GM12873 (cell line): ENCODE data around the gene CAPN6.

Experiments
- TF ChIP-seq, protein P1 (sequence below): IDR thresholded peaks from 2 replicates; pipeline ENCODE4 v1.5.1; 2012; ENCODE audit warnings: low read depth, mild to moderate bottlenecking, moderate library complexity, low read length, control low read depth; ENCODE audit not compliant: insufficient read depth; ENCODE audit errors: missing control alignments

Gene CAPN6

DNA sequence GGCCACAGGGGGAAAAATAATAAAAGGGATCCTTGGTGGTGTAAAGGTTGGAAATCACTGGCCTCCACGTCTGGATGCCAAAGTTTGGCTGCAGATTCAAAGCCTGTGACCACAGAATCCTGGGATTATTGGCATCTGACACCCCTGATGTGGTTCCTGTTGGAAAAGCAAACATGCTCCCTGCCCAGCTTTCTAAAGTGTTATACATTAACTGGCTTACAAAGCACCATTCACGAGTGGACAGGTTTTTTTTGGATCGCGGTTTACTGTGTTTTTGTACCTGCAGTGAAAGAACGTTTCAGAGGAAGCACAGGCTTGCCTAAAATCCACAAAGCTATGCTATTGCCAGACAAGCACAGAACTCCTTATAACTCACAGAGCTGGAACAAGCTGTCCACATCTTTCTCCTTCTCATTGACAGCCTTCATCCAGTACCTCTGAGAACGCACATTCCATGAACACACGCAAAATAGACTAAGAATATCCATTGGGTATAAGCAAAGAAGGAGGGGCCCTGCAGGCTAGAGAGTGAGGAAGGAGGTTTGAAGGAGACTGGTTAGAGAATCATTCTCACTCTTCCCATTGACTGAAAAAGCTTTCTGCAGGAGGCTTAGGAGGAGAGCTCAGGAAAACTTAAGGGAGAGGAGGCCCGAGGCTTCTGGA is 14.5 kb upstream of the CAPN6 start:
- TF ChIP-seq, protein P1, sequence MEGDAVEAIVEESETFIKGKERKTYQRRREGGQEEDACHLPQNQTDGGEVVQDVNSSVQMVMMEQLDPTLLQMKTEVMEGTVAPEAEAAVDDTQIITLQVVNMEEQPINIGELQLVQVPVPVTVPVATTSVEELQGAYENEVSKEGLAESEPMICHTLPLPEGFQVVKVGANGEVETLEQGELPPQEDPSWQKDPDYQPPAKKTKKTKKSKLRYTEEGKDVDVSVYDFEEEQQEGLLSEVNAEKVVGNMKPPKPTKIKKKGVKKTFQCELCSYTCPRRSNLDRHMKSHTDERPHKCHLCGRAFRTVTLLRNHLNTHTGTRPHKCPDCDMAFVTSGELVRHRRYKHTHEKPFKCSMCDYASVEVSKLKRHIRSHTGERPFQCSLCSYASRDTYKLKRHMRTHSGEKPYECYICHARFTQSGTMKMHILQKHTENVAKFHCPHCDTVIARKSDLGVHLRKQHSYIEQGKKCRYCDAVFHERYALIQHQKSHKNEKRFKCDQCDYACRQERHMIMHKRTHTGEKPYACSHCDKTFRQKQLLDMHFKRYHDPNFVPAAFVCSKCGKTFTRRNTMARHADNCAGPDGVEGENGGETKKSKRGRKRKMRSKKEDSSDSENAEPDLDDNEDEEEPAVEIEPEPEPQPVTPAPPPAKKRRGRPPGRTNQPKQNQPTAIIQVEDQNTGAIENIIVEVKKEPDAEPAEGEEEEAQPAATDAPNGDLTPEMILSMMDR, result no peak

DNA sequence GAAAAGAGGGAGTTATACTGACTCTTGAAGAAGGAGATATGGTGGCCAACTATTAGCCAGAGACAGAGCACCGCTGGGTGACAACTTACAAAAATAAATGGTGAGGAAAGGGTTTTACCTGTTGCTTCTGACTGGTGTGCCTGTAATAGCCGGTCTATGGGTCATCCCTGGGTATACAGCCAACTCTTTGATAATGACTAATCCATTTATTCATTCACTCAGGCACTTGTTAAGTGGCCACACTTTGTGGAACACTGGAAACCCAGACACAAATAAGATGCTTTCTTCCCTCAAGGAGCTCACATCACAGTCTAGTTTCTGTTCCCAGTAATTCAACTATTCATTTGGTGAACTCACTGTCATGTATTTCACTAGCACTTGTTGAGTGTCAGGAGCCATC is 13.2 kb upstream of the CAPN6 start:
- TF ChIP-seq, protein P1, result no peak

- TF ChIP-seq, protein P1, result no peak
Measured at GRCh38 chrX:111282991-111283390, 12.7 kb upstream of the CAPN6 start.

DNA sequence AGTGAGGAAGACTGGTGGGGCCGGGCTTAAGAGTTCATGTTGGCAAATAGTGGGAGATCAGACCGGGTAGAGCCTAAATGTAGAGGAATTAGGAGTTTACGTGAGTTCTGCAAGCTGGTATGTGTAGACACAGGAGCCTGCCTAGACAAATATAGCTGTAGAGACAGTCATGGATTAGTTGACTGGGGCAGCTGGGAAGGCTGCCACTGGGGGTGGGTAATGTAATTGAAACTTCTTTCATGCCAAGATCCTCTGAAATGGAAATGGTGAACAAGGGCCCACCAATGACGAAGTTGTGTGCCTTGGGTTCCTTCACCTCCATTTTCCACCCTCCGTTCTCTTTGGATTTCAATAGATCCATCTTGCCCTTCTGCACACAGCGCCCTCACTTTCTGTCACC is 11.9 kb upstream of the CAPN6 start:
- TF ChIP-seq, protein P1, result no peak

GRCh38 chrX:111268506-111268905 is 1.8 kb downstream of the CAPN6 start:
- TF ChIP-seq, protein P1, result no peak

- TF ChIP-seq, protein P1, result no peak
Measured at GRCh38 chrX:111265486-111265885, 4.8 kb downstream of the CAPN6 start.

DNA sequence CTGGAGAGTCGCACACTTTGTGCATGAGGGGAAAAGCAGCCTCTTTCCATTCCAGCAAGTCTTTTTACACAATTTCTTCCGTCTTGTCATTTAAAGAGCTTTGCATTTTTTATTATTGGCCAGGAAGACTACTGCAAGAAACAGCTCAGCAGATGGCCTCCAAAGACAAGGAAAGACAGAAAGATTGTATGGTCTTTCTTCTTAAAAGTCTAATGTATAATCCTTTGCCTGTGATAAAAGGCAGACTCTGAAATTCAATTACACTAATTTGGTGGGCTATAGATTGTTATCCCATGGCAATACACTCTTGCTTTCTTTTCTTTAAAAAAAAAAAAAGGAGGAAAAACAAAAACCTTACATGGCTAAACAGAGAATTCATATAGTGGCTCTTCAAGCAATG is 5.9 kb downstream of the CAPN6 start:
- TF ChIP-seq, protein P1, result no peak
